HCT116 (cell line): ENCODE measurements around the gene AFF1. TPM values are rescaled to one million over a fixed set of nuclear protein-coding genes. Genes with fewer than 3 reads are reported as not detected.

Experiments used
- ATAC-seq: fragments of 200-7000 bp; cut with Tn5 transposase; 2 replicates; pipeline ENCODE4 v1.9.1; 2020; ENCODE audit warnings: mild to moderate bottlenecking, moderate library complexity
- BruUV-seq: library from RNA; stranded (reverse); fragments of 400-500 nt; replicated peaks from 2 replicates; lab custom pipeline; 2021; lab: Mats Ljungman, UMichigan
- CTCF ChIA-PET: fragments of 300-600 bp; sonication (Branson Sonifier 250); formaldehyde crosslinking; loops from one replicate; lab custom pipeline; 2021; ENCODE audit warnings: antibody characterized with exemption; lab: Charles Lee
- POLR2A ChIA-PET: fragments of 300-600, 350-600 bp; sonication (Branson Sonifier 250); formaldehyde crosslinking; loops from one replicate; lab custom pipeline; 2021; ENCODE audit warnings: antibody characterized with exemption; lab: Charles Lee
- RAD21 ChIA-PET, 2 experiments: fragments of 300-600 bp; sonication (Branson Sonifier 250); formaldehyde crosslinking; loops; one replicate each; lab custom pipeline; 2023; ENCODE audit warnings: low total read pairs in 2 of 2; ENCODE audit not compliant: uncharacterized antibody in 2 of 2, unreplicated experiment in 2 of 2, low non-redundant PET in 1 of 2; lab: Charles Lee
- DNase-seq: peaks from one replicate; pipeline ENCODE4 v3.0.0-alpha.2; 2010; ENCODE audit warnings: low read depth, low spot score
- H2AFZ ChIP-seq: fragments of 200-600 bp; shearing (Covaris generic), sonication (generic); 2 replicates; pipeline ENCODE4 v1.6.1; 2017; ENCODE audit warnings: low read depth, mixed run types, mixed read lengths, antibody characterized with exemption, low read length; ENCODE audit not compliant: poor library complexity, severe bottlenecking
- H3K27ac ChIP-seq: 2 replicates; pipeline ENCODE4 v1.5.1; 2012; ENCODE audit warnings: low read depth, low read length
- H3K27me3 ChIP-seq: fragments of 200-600 bp; sonication (generic); 2 replicates; pipeline ENCODE4 v1.6.1; 2016; ENCODE audit warnings: mixed run types, low read length, mixed read lengths; ENCODE audit not compliant: insufficient read depth
- H3K36me3 ChIP-seq, 2 experiments: fragments of 200-500 bp in 1 of 2; fragments of 200-600 bp in 1 of 2; sonication (Bioruptor generic) in 1 of 2; sonication (generic) in 1 of 2; 2 replicates each; pipeline versions ENCODE4 v1.5.1 to v1.6.1; 2014 to 2016; ENCODE audit warnings: low read length in 2 of 2, inconsistent platforms in 1 of 2, mixed read lengths in 1 of 2, mixed run types in 1 of 2; ENCODE audit not compliant: insufficient read depth in 2 of 2, control insufficient read depth in 1 of 2
- H3K4me1 ChIP-seq, 2 experiments: fragments of 200-600 bp in 1 of 2; sonication (generic) in 1 of 2; 2 replicates each; pipeline versions ENCODE4 v1.5.1 to v1.6.1; 2012 to 2017; ENCODE audit warnings: low read length in 2 of 2, inconsistent platforms in 1 of 2, mild to moderate bottlenecking in 1 of 2, mixed read lengths in 1 of 2, mixed run types in 1 of 2, moderate library complexity in 1 of 2; ENCODE audit not compliant: insufficient read depth in 2 of 2, control insufficient read depth in 1 of 2
- H3K4me2 ChIP-seq: fragments of 200-600 bp; sonication (generic); 2 replicates; pipeline ENCODE4 v1.6.1; 2017; ENCODE audit warnings: mixed run types, low read length, mixed read lengths
- H3K4me3 ChIP-seq, 2 experiments: fragments of 200-600 bp in 1 of 2; sonication (generic) in 1 of 2; replicated peaks in 1 of 2; 2 replicates each; pipeline ENCODE4 v1.5.1; 2011 to 2016; ENCODE audit warnings: low read length in 2 of 2, control low read depth in 1 of 2, low read depth in 1 of 2, mild to moderate bottlenecking in 1 of 2, mixed read lengths in 1 of 2, mixed run types in 1 of 2
- H3K79me2 ChIP-seq: fragments of 200-600 bp; sonication (generic); 2 replicates; pipeline ENCODE4 v1.6.1; 2017; ENCODE audit warnings: mild to moderate bottlenecking, mixed run types, low read length, moderate library complexity, mixed read lengths; ENCODE audit not compliant: insufficient read depth
- H3K9ac ChIP-seq: fragments of 200-600 bp; sonication (generic); 2 replicates; pipeline ENCODE4 v1.6.1; 2016; ENCODE audit warnings: low read length, mixed read lengths
- H3K9me2 ChIP-seq: fragments of 200-600 bp; sonication (generic), shearing (Covaris generic); 2 replicates; pipeline ENCODE4 v1.6.1; 2017; ENCODE audit warnings: mixed run types, mild to moderate bottlenecking, moderate library complexity; ENCODE audit not compliant: insufficient read depth
- H3K9me3 ChIP-seq, 2 experiments: fragments of 200-500 bp in 1 of 2; fragments of 200-600 bp in 1 of 2; sonication (Bioruptor generic) in 1 of 2; sonication (generic) in 1 of 2; 2 replicates each; pipeline ENCODE4 v1.6.1; 2014 to 2017; ENCODE audit warnings: low read length in 2 of 2, mixed read lengths in 2 of 2, inconsistent platforms in 1 of 2, low read depth in 1 of 2, mild to moderate bottlenecking in 1 of 2, mixed run types in 1 of 2, moderate library complexity in 1 of 2; ENCODE audit not compliant: control insufficient read depth in 1 of 2, insufficient read depth in 1 of 2
- H4K20me1 ChIP-seq: fragments of 200-600 bp; sonication (generic), shearing (Covaris generic); 2 replicates; pipeline ENCODE4 v1.6.1; 2017; ENCODE audit warnings: mixed run types, mild to moderate bottlenecking, moderate library complexity; ENCODE audit not compliant: insufficient read depth
- ATF3 ChIP-seq: IDR thresholded peaks from 2 replicates; pipeline ENCODE4 v1.6.1; 2012
- CBX3 ChIP-seq: IDR thresholded peaks from 2 replicates; pipeline ENCODE4 v1.6.1; 2012; ENCODE audit warnings: low read depth
- CEBPB ChIP-seq: IDR thresholded peaks from 2 replicates; pipeline ENCODE4 v1.6.1; 2012; ENCODE audit warnings: low read depth
- EGR1 ChIP-seq: IDR thresholded peaks from 2 replicates; pipeline ENCODE4 v1.6.1; 2012; ENCODE audit warnings: low read depth
- ELF1 ChIP-seq: IDR thresholded peaks from 2 replicates; pipeline ENCODE4 v1.6.1; 2012; ENCODE audit warnings: low read depth, borderline replicate concordance
- EZH2 ChIP-seq: fragments of 200-600 bp; sonication (generic); IDR thresholded peaks from 2 replicates; pipeline ENCODE4 v1.6.1; 2017; ENCODE audit warnings: antibody characterized with exemption, mixed run types
- EZH2phosphoT487 ChIP-seq: fragments of 200-600 bp; IDR thresholded peaks from 2 replicates; pipeline ENCODE4 v1.6.1; 2018; ENCODE audit warnings: antibody characterized with exemption, borderline replicate concordance
- FOSL1 ChIP-seq: IDR thresholded peaks from 2 replicates; pipeline ENCODE4 v1.6.1; 2012; ENCODE audit warnings: low read depth
- JUND ChIP-seq: IDR thresholded peaks from 2 replicates; pipeline ENCODE4 v1.6.1; 2012
- POLR2A ChIP-seq: IDR thresholded peaks from 2 replicates; pipeline ENCODE4 v1.7.0; 2011; ENCODE audit warnings: borderline replicate concordance; ENCODE audit not compliant: insufficient read depth, insufficient read length; ENCODE audit errors: extremely low read depth
- SIN3A ChIP-seq: IDR thresholded peaks from 2 replicates; pipeline ENCODE4 v1.6.1; 2012; ENCODE audit warnings: low read depth
- SP1 ChIP-seq: IDR thresholded peaks from 2 replicates; pipeline ENCODE4 v1.6.1; 2012; ENCODE audit warnings: low read depth
- TCF7L2 ChIP-seq: IDR thresholded peaks from 2 replicates; pipeline ENCODE4 v1.7.0; 2011; ENCODE audit warnings: borderline replicate concordance, inconsistent platforms; ENCODE audit not compliant: insufficient read depth, insufficient read length; ENCODE audit errors: extremely low read depth
- ZFX ChIP-seq: fragments of 450-650 bp; IDR thresholded peaks from 2 replicates; pipeline ENCODE4 v1.6.1; 2017
- ZNF274 ChIP-seq: fragments of 200-500 bp; sonication (Bioruptor generic); IDR thresholded peaks from 2 replicates; pipeline ENCODE4 v1.6.1; 2014; ENCODE audit warnings: mild to moderate bottlenecking, low read depth, low read length, inconsistent platforms
- intact Hi-C: fragments of 100-400 bp; cut with micrococcal nuclease; formaldehyde crosslinking; loops from 2 replicates; pipeline ENCODE4 v1.10.0; 2022
- total RNA-seq: library from RNA; stranded (reverse); gene quantifications from one replicate; pipeline ENCODE4 v1.2.1, GENCODE V29; 2021; ENCODE audit not compliant: unreplicated experiment

AFF1 gene
- total RNA-seq, 1 experiment from 2014 or later = 43.1 TPM

DNA sequence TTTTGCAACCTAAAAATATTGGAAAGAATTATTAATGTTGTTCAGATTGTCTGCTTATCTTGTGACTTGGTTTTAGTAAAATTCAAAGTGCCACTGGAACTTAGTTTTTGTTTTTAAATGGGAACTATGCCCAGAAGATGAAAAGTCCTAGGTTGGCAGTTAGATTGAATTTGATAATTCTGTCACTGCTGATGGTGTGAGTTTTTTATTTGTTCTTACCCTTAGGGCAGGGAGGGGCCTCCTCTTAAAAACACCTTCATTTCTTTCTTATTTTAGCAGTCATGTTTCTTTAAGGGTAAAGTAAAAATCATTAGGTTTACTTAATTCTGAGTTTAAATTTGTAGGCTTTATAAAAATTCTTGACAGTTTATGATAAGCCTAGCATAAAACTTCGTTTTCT, 80.6 kb downstream of the AFF1 start:
- no TSS peak for BruUV-seq

DNA sequence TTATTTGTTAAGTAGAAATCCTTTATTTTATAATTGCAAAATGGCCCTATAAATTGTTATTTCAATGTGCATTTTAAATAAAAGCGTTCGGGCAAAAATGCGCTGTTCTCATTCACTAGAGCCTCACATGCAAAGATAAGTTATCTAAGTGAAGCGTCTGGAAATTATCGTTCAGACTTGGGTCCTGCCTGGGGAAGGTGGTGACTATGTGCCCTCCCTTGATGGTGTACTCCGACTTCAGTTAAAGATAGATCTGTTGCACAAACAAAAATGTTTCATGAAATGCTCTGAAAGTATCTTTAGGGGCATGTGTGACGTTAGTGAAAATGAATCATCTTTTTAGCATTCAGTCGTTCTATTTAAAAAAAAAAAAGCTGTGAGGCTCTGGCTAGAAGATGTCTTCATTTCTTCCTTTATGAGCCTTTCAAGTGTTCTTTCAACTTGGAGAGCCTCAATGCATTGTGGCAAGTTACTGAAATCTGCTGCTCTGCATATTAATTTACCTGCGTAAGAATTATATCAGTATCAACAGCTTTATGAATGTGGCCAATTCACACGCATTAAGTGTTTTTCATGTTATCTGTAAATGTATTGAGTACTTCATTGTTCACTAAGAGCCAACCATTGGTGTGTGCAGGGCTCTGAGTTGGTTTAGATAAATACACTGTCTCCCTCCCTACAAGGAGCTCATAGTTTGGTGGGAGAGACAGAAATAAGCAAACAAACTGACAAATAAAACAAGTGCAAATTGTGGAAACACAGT, 83.0 kb downstream of the AFF1 start:
- no peak overlapping the region for H3K4me3 ChIP-seq
- H3K27ac ChIP-seq = no peak overlapping the region
- ChIA-PET CTCF (no interaction called here), RAD21 (no interaction called here), POLR2A (no interaction called here)
- H4K20me1 ChIP-seq = no peaks in the 10 kb centered on the region
- no peaks in the 10 kb centered on the region for H3K9me2 ChIP-seq
- H3K36me3 ChIP-seq = no peaks in the 10 kb centered on the region
- no peak overlapping the region for H3K4me2 ChIP-seq
- no peak for TF ChIP-seq FOSL1
- no peak for TF ChIP-seq ZNF274
- TF ChIP-seq POLR2A = no peak
- TF ChIP-seq JUND = no peak
- TF ChIP-seq ATF3 = no peak
- TF ChIP-seq EZH2phosphoT487 = no peak
- TF ChIP-seq CEBPB = no peak
- no peak for TF ChIP-seq ELF1
- no peak for TF ChIP-seq ZFX
- H3K4me1 ChIP-seq = peaks cover 12 to 20% of the 10 kb centered on the region in 2 experiments
- ATAC-seq = no peak
- no peak overlapping the region for H2AFZ ChIP-seq
- intact Hi-C loops = no loop called here
- peaks cover 59% of the 10 kb centered on the region for H3K79me2 ChIP-seq
- H3K9me3 ChIP-seq = no peaks in the 10 kb centered on the region
- no TSS peak for BruUV-seq
- H3K27me3 ChIP-seq = no peaks in the 10 kb centered on the region
- no peak for DNase-seq
- no peak overlapping the region for H3K9ac ChIP-seq

More for the DNA sequence above, 80.6 kb downstream of the AFF1 start:
- Histone ChIP-seq H3K9ac (no peak overlapping the region), H4K20me1 (no peaks in the 10 kb centered on the region), H3K9me2 (no peaks in the 10 kb centered on the region), H2AFZ (no peak overlapping the region), H3K9me3 (no peaks in the 10 kb centered on the region), H3K4me3 (no peak overlapping the region), H3K4me1 (peaks cover 22 to 29% of the 10 kb centered on the region in 2 experiments), H3K79me2 (peaks cover 68% of the 10 kb centered on the region), H3K27ac (no peak overlapping the region), H3K4me2 (peak overlapping the region; percentile 8; the same call in 1 of the 2 replicates), H3K36me3 (no peaks in the 10 kb centered on the region), H3K27me3 (no peaks in the 10 kb centered on the region)
- CTCF ChIA-PET = no interaction called here
- intact Hi-C loops = no loop called here
- TF ChIP-seq ATF3 (no peak), ZFX (no peak), CEBPB (no peak), EGR1 (no peak), TCF7L2 (no peak), ZNF274 (no peak), SP1 (no peak), EZH2 (no peak), SIN3A (no peak), CBX3 (no peak)
- ATAC-seq (no peak), DNase-seq (no peak)
- RAD21 ChIA-PET = no interaction called here
- POLR2A ChIA-PET = no interaction called here
